Heart right ventricle (tissue), 16 donors: ENCODE results near the gene SFXN3. TPM values are rescaled to one million over a fixed set of nuclear protein-coding genes. Genes with fewer than 3 reads are reported as not detected.
A peak's percentile ranks its signal among the peaks of the same experiment; 100 is the strongest.

Source experiments
- ATAC-seq, 8 donors: fragments of 200-7000 bp; cut with Tn5 transposase; one replicate each; pipeline ENCODE4 v1.9.1; 2020; ENCODE audit warnings: mild to moderate bottlenecking in 8 of 8, moderate library complexity in 8 of 8, moderate number of reproducible peaks in 1 of 8
- DNase-seq, 2 donors: peaks; one replicate each; pipeline ENCODE4 v3.0.0-alpha.2; 2020
- H3K27ac ChIP-seq, 10 donors: fragments of 200-600 bp; sonication (generic) in 2 of 10; one replicate each; pipeline versions ENCODE4 v1.5.0 to v1.8.0; 2020 to 2022; ENCODE audit warnings: mild to moderate bottlenecking in 3 of 10
- H3K27me3 ChIP-seq, 7 donors: fragments of 200-600 bp; one replicate each; pipeline ENCODE4 v1.8.0; 2021 to 2022; ENCODE audit warnings: mild to moderate bottlenecking in 2 of 7
- H3K36me3 ChIP-seq, 9 donors: fragments of 200-600 bp; sonication (generic) in 1 of 9; one replicate each; pipeline versions ENCODE4 v1.5.0 to v1.8.0; 2020 to 2022; ENCODE audit warnings: mild to moderate bottlenecking in 2 of 9
- H3K4me1 ChIP-seq, 9 donors: fragments of 200-600 bp; sonication (generic) in 1 of 9; one replicate each; pipeline versions ENCODE4 v1.5.0 to v1.8.0; 2020 to 2022; ENCODE audit warnings: mild to moderate bottlenecking in 4 of 9
- H3K4me3 ChIP-seq, 10 donors: fragments of 200-600 bp; sonication (generic) in 2 of 10; one replicate each; pipeline versions ENCODE4 v1.5.0 to v1.8.0; 2020 to 2022; ENCODE audit warnings: mild to moderate bottlenecking in 7 of 10, moderate library complexity in 2 of 10
- H3K9me3 ChIP-seq, 11 donors: fragments of 200-600 bp in 10 of 11; sonication (generic) in 2 of 11; one replicate each; pipeline versions ENCODE4 v1.5.0 to v1.8.0; 2013 to 2022; ENCODE audit warnings: mild to moderate bottlenecking in 2 of 11, control low read depth in 1 of 11, moderate library complexity in 1 of 11
- CTCF ChIP-seq, 9 donors: fragments of 200-600 bp; sonication (generic) in 2 of 9; IDR thresholded peaks; one replicate each; pipeline versions ENCODE4 v1.5.0 to v1.8.0; 2021 to 2022; ENCODE audit warnings: antibody characterized with exemption in 9 of 9, mild to moderate bottlenecking in 5 of 9, moderate library complexity in 1 of 9
- WGBS, 2 donors: extraction: QIAGEN DNeasy Blood & Tissue Kit; methylation state at CpG; one replicate each; pipeline ENCODE4 v1.1.7; 2013; ENCODE audit warnings: inconsistent platforms in 1 of 2; 5-methylcytosine and 5-hydroxymethylcytosine counted together
- intact Hi-C, 10 donors: fragments of 100-400 bp; cut with DNase I; formaldehyde crosslinking; loops; one replicate each; pipeline versions ENCODE4 v1.11.1 to v1.14.2; 2022
- polyA plus RNA-seq, 2 donors: library from polyadenylated mRNA; stranded (reverse); fragments of 200-250 nt; gene quantifications; one replicate each; pipeline ENCODE4 v1.2.3, GENCODE V29; 2013
- total RNA-seq, 10 donors: library from RNA; stranded (reverse); fragmentation: NEBNext Ultra II Directional in 3 of 10; extraction: Animal tissue kit (Norgen Biotek cat#: 25700) in 3 of 10; gene quantifications; one replicate each; pipeline versions ENCODE4 v1.2.1 to v1.2.4, GENCODE V29; 2021 to 2023
- donor health status: Arrhythmogenic right ventricular cardiomyopathy.
- donor health status: ischemic (EF 13 %, LVEDD 7.1; RV severe dilation, severe dysfunction).
- donor health status: healthy with polysubstance abuse.
- donor health status: DM: no; HTN: yes; CAD: no.
- donor health status: DM: no; HTN: no; CAD: no.
- donor health status: ischemic (EF 25% LVEDD 6.9; RV normal size, moderate dysfunction).
- donor health status: ischemic (EF 25% LVEDD 5.7; RV mildly dilated, moderate dysfunction).
- donor health status: healthy.
- donor health status: DM: yes; HTN: yes; CAD: no.
- donor health status: Ischemic cardiomyopathy.
- donor health status: ischemic (EF 35%, LVEDD 5.7; RV mildly dilated, moderate dysfunction).
- donor health status: nonischemic (EF 11% LVEDD 7.7; RV severe dilation, severe dysfunction).
- donor health status: DM: yes; HTN: yes; CAD: no.
- donor health status: PGD.
- donor health status: ischemic (EF 29% LVEDD 5.4; RV normal size, mild dysfunction).
- donor health status: nonischemic (EF 23%, LVEDD 6.1; RV moderate dilation, normal function).

SFXN3 gene
- total and polyA plus RNA-seq, 12 donors = 8.4 to 25.7 (median 15.4) TPM

GRCh38 chr10:101007099-101007711 lies 23.8 kb upstream of the SFXN3 start:
- peak overlapping the region; percentile 18 to 75 (median 50) for H3K27ac ChIP-seq
- ATAC-seq (peak in 7 of 8 donors; percentile 21 to 46 (median 35)), DNase-seq (no peak)
- TF ChIP-seq CTCF (IDR thresholded peaks at IDR 0.05) = no peak
- H3K4me1 ChIP-seq = peaks cover 10 to 76% (median 38%) of the 10 kb centered on the region in 9 donors
- H3K36me3 ChIP-seq = peaks cover 0 to 53% (median 40%) of the 10 kb centered on the region in 9 donors
- no peaks in the 10 kb centered on the region for H3K27me3 ChIP-seq
- H3K9me3 ChIP-seq = no peaks in the 10 kb centered on the region
- intact Hi-C loops = no loop called here
- no peak overlapping the region for H3K4me3 ChIP-seq
- WGBS, 2 donors = 52% methylated on average over 11 of the region's 11 CpGs

DNA sequence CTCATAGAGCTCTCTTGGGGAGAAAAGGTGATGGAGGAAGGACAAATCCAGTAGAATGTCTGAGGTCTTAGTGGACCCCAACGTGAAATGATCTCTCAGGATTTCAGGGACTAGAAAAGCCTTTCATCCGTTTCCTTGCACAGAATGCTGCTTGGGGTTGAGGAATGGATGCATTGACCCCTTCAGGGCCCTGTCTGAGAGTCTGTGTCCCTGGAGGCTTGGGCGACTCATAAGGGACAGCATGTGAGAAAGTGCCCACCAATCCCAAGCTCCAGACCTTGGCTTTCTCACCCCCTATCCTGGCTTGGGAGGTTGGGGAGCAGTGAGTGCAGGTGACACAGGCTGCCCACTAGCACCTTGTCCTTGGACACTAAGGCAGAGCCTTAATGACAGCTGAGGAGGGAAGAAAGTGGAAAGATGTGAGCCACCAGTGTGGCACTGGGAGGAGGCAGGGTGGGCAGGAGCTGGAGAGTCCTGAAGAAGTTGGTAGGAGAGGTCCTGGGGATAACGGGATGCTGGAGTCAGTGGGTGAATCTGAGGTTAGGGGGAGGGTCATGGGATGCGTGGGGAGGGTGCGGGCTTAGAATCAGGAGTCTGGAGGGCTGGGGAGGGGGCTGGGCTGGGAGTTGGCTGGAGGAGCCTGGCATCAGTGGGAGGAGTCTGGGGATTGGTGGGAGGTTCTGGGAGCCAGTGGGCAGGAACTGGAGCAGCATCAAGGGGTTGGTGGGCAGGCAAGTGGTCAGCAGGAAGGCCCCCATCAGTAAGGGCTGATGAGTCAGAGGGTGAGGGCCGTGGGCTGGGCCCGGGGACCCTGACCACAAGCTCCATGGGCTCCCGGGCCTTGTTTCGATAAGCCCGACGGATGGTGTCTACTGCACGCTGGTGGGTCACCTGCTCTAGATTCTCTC lies 22.9 kb upstream of the SFXN3 start:
- Histone ChIP-seq H3K4me1 (peaks cover 10 to 76% (median 38%) of the 10 kb centered on the region in 9 donors), H3K27ac (peak overlapping the region in 8 of 10 donors; percentile 15 to 75 (median 55)), H3K4me3 (no peak overlapping the region), H3K36me3 (peaks cover 0 to 45% (median 34%) of the 10 kb centered on the region in 9 donors), H3K9me3 (no peaks in the 10 kb centered on the region), H3K27me3 (no peaks in the 10 kb centered on the region)
- DNase-seq (no peak), ATAC-seq (no peak)
- intact Hi-C loops = no loop called here
- WGBS, 2 donors = 60 to 62% methylated on average over 13 of the region's 13 CpGs
- no peak for TF ChIP-seq CTCF (IDR thresholded peaks at IDR 0.05)

- Histone ChIP-seq H3K27ac (peak overlapping the region in 5 of 10 donors; percentile 2 to 75 (median 41)), H3K9me3 (no peaks in the 10 kb centered on the region), H3K27me3 (no peaks in the 10 kb centered on the region), H3K36me3 (peaks cover 0 to 37% (median 27%) of the 10 kb centered on the region in 9 donors), H3K4me1 (peaks cover 12 to 76% (median 34%) of the 10 kb centered on the region in 9 donors), H3K4me3 (no peak overlapping the region)
- DNase-seq (no peak), ATAC-seq (no peak)
- WGBS, 2 donors = 83 to 89% methylated on average over 6 of the region's 6 CpGs
- intact Hi-C loops = no loop called here
- no peak for TF ChIP-seq CTCF (IDR thresholded peaks at IDR 0.05)
Measured at GRCh38 chr10:101008823-101009423, 22.1 kb upstream of the SFXN3 start.

DNA sequence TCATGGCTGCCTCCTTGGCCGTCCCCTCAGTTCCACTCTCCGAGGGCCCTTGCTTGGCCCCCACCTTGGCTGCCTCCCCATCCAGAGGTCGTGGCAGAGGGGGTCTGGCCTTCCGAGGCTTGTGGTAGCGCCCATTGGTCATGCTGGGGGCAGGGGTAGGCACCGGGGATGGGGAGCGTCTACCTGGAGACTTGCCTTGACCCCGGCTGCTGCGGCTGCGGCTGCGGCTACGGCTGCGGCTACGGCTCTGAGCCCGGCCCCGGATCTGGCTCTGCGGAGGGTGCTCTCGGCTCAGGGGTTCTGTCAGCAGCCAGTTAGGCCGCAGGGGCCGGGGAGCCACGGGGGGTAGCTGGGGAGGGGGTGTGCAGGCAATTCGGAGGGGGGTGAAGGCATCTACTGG lies 20.7 kb upstream of the SFXN3 start:
- Histone ChIP-seq H3K27me3 (no peaks in the 10 kb centered on the region), H3K27ac (no peak overlapping the region), H3K4me1 (peaks cover 9 to 70% (median 36%) of the 10 kb centered on the region in 9 donors), H3K9me3 (no peaks in the 10 kb centered on the region), H3K4me3 (no peak overlapping the region), H3K36me3 (peaks cover 0 to 23% (median 15%) of the 10 kb centered on the region in 9 donors)
- TF ChIP-seq CTCF (IDR thresholded peaks at IDR 0.05) = no peak
- intact Hi-C loops = no loop called here
- no peak for ATAC-seq
- WGBS, 2 donors = 95 to 96% methylated on average over 22 of the region's 22 CpGs
- DNase-seq = no peak
